ENCODE measurements around the gene SLC44A5.

SLC44A5 gene

GRCh38 chr1:75341537-75341936 is 269.4 kb downstream of the SLC44A5 start:
- in situ Hi-C loops (cut with HindIII; ENCODE audit: low pct_ligation_motif_present, low pct_unique_long_range_greater_than_20kb, low sequenced_read_pairs) = no loop called here
- no peak for DNase-seq

DNA sequence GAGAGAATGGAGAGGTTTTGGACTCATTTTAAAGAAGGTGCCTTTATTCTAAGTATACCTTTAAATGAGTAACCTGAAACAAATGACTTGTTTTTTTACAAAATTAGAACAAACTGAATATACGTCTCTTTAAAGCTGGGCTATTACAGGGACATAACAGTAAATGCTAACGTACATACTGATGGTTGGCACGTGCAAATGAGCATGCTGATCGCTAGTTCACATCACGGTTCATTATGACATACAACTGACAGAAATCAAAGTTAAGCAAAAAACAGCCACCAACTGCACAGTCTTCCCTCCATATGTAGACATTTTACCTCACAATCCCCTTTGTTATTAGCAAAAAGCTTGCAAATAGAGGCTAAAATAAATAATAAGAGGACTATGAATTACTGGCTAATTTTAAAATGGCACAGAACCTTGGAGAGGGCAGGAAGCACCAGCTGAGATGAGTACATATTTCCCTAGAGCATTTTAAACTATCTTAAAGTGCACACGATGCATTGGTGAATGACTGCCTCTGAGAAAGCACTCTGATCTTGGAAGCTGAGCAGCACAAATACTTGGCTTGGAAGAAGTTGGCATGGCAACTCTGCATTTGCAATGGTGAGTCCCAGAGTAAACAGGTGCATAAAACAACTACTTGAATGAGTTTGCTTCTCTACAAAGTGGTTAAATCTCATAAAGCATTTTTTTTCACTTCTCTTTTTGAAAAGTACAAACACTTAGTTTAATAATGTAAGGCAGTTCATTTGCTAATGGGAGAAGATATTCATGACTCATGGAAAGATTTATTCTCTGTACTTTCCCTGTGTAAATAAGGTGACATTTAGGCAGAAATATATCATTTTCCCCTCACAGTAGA is 272.1 kb downstream of the SLC44A5 start:
- in situ Hi-C loops (cut with HindIII; ENCODE audit: low pct_ligation_motif_present, low pct_unique_long_range_greater_than_20kb, low sequenced_read_pairs) = no loop called here
- DNase-seq = no peak

DNA sequence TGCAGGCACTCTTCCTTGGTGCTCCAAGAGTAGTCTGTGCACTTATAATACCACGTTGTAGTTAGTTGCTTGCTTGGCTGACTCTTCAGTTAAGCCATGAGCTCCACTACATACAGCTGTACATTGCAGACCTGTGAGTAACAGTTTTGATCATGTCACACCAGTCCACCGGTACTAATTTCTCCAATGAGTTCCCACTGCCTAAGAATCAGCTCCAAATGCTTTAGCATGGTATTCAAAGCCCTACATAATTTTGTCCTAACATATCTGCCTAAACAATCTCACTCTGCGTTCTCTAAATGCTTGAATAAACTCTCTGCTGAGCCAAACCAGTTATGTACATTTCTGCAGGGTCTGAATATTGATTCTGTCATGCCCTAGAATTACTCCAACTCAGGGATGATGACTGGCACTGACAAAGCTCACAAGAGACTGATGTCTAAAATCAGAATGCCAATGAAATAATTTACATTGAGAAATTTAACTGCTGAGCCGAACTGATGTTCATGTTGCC is 276.0 kb downstream of the SLC44A5 start:
- DNase-seq = no peak
- in situ Hi-C loops (cut with HindIII; ENCODE audit: low pct_ligation_motif_present, low pct_unique_long_range_greater_than_20kb, low sequenced_read_pairs) = no loop called here

GRCh38 chr1:75330624-75331023 is 280.3 kb downstream of the SLC44A5 start:
- in situ Hi-C loops (cut with HindIII; ENCODE audit: low pct_ligation_motif_present, low pct_unique_long_range_greater_than_20kb, low sequenced_read_pairs) = no loop called here
- DNase-seq = no peak

GRCh38 chr1:75328691-75329090 is 282.2 kb downstream of the SLC44A5 start:
- DNase-seq = no peak
- in situ Hi-C loops (cut with HindIII; ENCODE audit: low pct_ligation_motif_present, low pct_unique_long_range_greater_than_20kb, low sequenced_read_pairs) = no loop called here

DNA sequence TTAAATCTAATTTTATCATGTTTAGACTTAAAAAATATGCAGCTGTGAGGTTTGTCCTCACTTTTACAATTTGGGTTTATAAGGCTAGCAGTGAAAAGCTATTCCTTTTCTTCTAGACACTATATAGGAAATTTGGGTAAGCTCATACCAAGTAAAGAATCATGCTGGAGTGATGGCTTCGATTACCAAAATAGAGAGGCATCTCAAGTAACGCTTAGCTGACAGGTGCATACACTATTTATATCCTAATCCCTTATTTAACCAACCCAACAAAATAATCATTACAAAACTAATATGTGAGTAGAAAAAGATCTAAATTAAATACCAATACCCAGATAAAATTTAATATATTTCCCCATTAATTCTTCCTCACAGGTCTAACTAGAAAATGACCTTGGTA is 283.5 kb downstream of the SLC44A5 start:
- in situ Hi-C loops (cut with HindIII; ENCODE audit: low pct_ligation_motif_present, low pct_unique_long_range_greater_than_20kb, low sequenced_read_pairs) = no loop called here
- no peak for DNase-seq

GRCh38 chr1:75317976-75318375 is 292.9 kb downstream of the SLC44A5 start:
- DNase-seq = no peak
- in situ Hi-C loops (cut with HindIII; ENCODE audit: low pct_ligation_motif_present, low pct_unique_long_range_greater_than_20kb, low sequenced_read_pairs) = no loop called here

- DNase-seq = no peak
- in situ Hi-C loops (cut with HindIII; ENCODE audit: low pct_ligation_motif_present, low pct_unique_long_range_greater_than_20kb, low sequenced_read_pairs) = no loop called here
These were observed 294.7 kb downstream of the SLC44A5 start for GRCh38 chr1:75316230-75316629.

GRCh38 chr1:75312620-75313019 is 298.3 kb downstream of the SLC44A5 start:
- no peak for DNase-seq
- in situ Hi-C loops (cut with HindIII; ENCODE audit: low pct_ligation_motif_present, low pct_unique_long_range_greater_than_20kb, low sequenced_read_pairs) = no loop called here

GRCh38 chr1:75310067-75310466 is 300.8 kb downstream of the SLC44A5 start:
- in situ Hi-C loops (cut with HindIII; ENCODE audit: low pct_ligation_motif_present, low pct_unique_long_range_greater_than_20kb, low sequenced_read_pairs) = no loop called here
- no peak for DNase-seq

DNA sequence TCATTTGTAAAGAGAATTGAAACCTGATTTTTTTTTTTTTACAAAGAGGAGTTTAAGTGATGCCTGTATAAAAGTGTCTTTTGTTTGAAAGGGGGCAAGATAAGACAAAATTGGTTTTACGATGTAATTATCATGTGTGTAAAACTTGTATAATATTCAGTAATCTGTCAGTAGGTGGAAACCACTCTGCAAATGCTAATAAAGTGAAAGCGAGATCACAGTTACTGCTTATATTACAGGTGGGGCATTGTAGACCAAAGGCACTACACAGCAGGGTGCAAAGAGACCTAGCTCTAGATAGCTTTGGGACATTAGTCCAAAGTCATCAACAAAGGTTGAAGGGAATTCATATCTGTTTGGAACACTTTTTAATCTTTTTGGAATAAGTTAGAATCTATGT is 302.5 kb downstream of the SLC44A5 start:
- DNase-seq = no peak
- in situ Hi-C loops (cut with HindIII; ENCODE audit: low pct_ligation_motif_present, low pct_unique_long_range_greater_than_20kb, low sequenced_read_pairs) = no loop called here

- DNase-seq = no peak
- in situ Hi-C loops (cut with HindIII; ENCODE audit: low pct_ligation_motif_present, low pct_unique_long_range_greater_than_20kb, low sequenced_read_pairs) = no loop called here
These were observed 305.9 kb downstream of the SLC44A5 start for GRCh38 chr1:75305061-75305460.

- no peak for DNase-seq
- in situ Hi-C loops (cut with HindIII; ENCODE audit: low pct_ligation_motif_present, low pct_unique_long_range_greater_than_20kb, low sequenced_read_pairs) = no loop called here
These were observed 317.6 kb downstream of the SLC44A5 start for GRCh38 chr1:75293270-75293669.

DNA sequence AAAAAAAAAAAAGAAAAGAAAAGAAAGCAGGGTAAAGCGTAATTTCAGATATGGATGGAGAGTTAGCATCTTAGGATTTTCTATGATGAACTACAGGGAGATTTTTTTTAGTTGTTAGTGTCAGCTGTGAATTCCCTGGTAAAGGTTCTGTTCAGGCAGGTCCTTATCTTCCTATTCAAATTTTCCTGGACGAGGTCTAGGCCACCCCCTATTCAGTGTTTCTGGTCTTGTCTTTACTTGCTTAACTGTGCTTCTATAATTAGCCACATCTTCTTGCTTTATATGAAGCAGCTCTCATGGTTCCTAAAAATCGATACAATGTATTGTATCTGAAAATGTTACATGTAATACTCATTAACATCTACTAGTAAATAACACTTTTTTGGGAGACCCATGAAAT is 318.9 kb downstream of the SLC44A5 start:
- in situ Hi-C loops (cut with HindIII; ENCODE audit: low pct_ligation_motif_present, low pct_unique_long_range_greater_than_20kb, low sequenced_read_pairs) = no loop called here
- no peak for DNase-seq

DNA sequence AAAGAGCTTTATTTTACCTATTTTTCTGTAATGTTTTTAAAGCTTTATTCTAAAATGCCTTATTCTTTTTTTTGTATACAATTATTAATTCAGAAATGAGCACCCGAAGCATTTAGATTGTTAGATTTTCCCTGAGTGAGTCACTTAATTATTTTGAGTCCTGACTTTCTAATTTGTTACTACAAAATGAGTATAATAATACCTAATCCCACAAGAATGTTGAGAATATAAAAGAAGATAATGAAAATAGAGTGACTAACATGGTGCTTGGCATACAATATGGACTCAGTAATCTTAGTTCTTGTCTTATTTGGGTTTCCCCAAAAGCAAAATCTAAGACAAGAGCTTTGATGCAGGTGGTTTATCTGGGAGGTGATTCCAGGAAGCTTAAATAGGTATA is 334.5 kb downstream of the SLC44A5 start:
- in situ Hi-C loops (cut with HindIII; ENCODE audit: low pct_ligation_motif_present, low pct_unique_long_range_greater_than_20kb, low sequenced_read_pairs) = no loop called here

GRCh38 chr1:75275631-75276030 is 335.3 kb downstream of the SLC44A5 start:
- in situ Hi-C loops (cut with HindIII; ENCODE audit: low pct_ligation_motif_present, low pct_unique_long_range_greater_than_20kb, low sequenced_read_pairs) = no loop called here
- DNase-seq = no peak

More for the DNA sequence above, 334.5 kb downstream of the SLC44A5 start:
- DNase-seq = no peak

GRCh38 chr1:75274920-75275506 is 335.9 kb downstream of the SLC44A5 start:
- in situ Hi-C loops (cut with HindIII; ENCODE audit: low pct_ligation_motif_present, low pct_unique_long_range_greater_than_20kb, low sequenced_read_pairs) = no loop called here
- DNase-seq = no peak

DNA sequence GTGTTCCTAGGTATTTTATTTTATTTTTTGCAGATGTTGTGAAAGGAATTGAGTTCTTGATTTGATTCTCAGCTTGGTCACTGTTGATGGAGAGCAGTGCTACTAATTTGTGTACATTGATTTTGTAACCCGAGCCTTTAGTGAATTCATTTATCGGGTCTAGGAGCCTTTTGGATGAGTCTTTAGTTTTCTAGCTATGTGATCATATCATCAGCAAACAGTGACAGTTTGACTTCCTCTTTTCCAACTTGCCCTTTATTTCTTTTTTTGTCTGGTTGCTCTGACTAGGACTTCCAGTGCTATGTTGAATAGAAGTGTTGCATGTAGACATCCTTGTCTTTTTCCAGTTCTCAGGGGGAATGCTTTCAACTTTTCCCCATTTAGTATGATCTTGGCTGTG is 337.8 kb downstream of the SLC44A5 start:
- DNase-seq = no peak
- in situ Hi-C loops (cut with HindIII; ENCODE audit: low pct_ligation_motif_present, low pct_unique_long_range_greater_than_20kb, low sequenced_read_pairs) = no loop called here

DNA sequence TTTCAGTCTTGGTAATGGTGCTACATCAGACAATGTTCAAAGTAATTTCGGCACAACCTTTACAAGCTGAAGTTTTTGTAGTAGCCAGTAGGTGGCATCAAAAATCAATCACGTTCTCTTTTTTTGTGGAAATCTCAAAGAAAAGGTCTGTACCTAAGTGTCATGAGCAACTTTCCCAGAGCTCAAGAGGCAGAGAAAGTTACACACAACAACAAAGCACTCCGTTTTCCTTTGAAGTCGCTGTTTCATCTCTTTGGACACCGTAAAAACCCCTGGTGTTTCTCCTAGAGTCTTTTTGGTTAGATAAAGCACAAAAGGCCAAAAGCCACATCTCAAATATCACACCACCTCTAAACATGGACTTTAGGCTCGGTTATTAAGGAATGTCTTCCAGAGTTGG is 345.1 kb downstream of the SLC44A5 start:
- in situ Hi-C loops (cut with HindIII; ENCODE audit: low pct_ligation_motif_present, low pct_unique_long_range_greater_than_20kb, low sequenced_read_pairs) = no loop called here
- DNase-seq = peak; percentile 41

DNA sequence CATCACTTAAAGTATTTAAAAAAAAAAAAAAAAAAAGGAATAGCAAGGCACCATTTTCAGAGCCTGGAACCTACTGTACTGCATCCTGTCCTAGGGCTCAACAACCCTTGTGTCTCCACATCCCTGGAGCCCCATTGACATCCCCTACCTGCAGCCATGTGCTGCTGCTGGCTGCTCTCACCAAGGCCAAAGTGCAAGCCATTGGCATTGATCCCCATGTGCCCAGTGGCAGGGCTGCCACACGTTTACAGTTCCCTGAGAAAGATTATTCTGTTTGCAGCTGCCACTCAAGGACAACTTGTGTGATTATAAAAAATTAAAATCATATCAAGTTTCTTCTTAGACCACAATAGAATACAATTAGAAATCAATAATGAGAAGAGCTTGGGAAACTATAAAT is 346.8 kb downstream of the SLC44A5 start:
- DNase-seq = no peak
- in situ Hi-C loops (cut with HindIII; ENCODE audit: low pct_ligation_motif_present, low pct_unique_long_range_greater_than_20kb, low sequenced_read_pairs) = no loop called here
